Measurements from ENCODE around the gene ABCC1.
"Not testable (repeated sequence)": the region's sequence is repeated elsewhere in the genome, so short reads cannot be mapped to it uniquely, and the experiment has no call there.

GRCh38 chr16:15936809-15937208 is 12.6 kb upstream of the ABCC1 start:
- not testable (repeated sequence) for TF ChIP-seq CTCF (conservative IDR thresholded peaks at IDR 0.05; ENCODE audit: low read depth, low read length); POLR2A (IDR thresholded peaks at IDR 0.05; ENCODE audit: low read depth, low read length); MXI1 (IDR thresholded peaks at IDR 0.05; ENCODE audit: borderline replicate concordance, low read depth, low read length); CEBPB (IDR thresholded peaks at IDR 0.05; ENCODE audit: low read depth, low read length)

All from IMR-90 (cell line).